ENCODE results near the gene CFAP70. TPM values are rescaled to one million over a fixed set of nuclear protein-coding genes. Genes with fewer than 3 reads are reported as not detected.
A peak's percentile ranks its signal among the peaks of the same experiment; 100 is the strongest.
"Not testable (repeated sequence)": the region's sequence is repeated elsewhere in the genome, so short reads cannot be mapped to it uniquely, and the experiment has no call there.

Gene CFAP70
- total RNA-seq, 1 donor from 2014 or later: 3.7 TPM

GRCh38 chr10:73339436-73339835, 19.2 kb downstream of the CFAP70 start:
- DNase-seq (ENCODE audit: low read depth): no peak

- DNase-seq (ENCODE audit: low read depth): peak; percentile 37
Measured at GRCh38 chr10:73338801-73339368, 19.8 kb downstream of the CFAP70 start.

- DNase-seq (ENCODE audit: low read depth): no peak
Measured at GRCh38 chr10:73333202-73333601, 25.5 kb downstream of the CFAP70 start.

GRCh38 chr10:73332379-73332778, 26.3 kb downstream of the CFAP70 start:
- DNase-seq (ENCODE audit: low read depth): no peak

- DNase-seq (ENCODE audit: low read depth): not testable (repeated sequence)
Measured at GRCh38 chr10:73328523-73328922, 30.1 kb downstream of the CFAP70 start.

GRCh38 chr10:73325290-73325689, 33.4 kb downstream of the CFAP70 start:
- not testable (repeated sequence) for DNase-seq (ENCODE audit: low read depth)

GRCh38 chr10:73323582-73323981, 35.1 kb downstream of the CFAP70 start:
- not testable (repeated sequence) for DNase-seq (ENCODE audit: low read depth)

- DNase-seq (ENCODE audit: low read depth): no peak
Measured at GRCh38 chr10:73310475-73310874, 48.2 kb downstream of the CFAP70 start.

GRCh38 chr10:73307203-73307800, 51.4 kb downstream of the CFAP70 start:
- no peak for DNase-seq (ENCODE audit: low read depth)

- peak; percentile 4 for DNase-seq (ENCODE audit: low read depth)
Measured at GRCh38 chr10:73306171-73306708, 52.4 kb downstream of the CFAP70 start.

GRCh38 chr10:73296946-73297345, 61.7 kb downstream of the CFAP70 start:
- DNase-seq (ENCODE audit: low read depth): no peak

GRCh38 chr10:73293461-73293860, 65.2 kb downstream of the CFAP70 start:
- no peak for DNase-seq (ENCODE audit: low read depth)

- no peak for DNase-seq (ENCODE audit: low read depth)
Measured at GRCh38 chr10:73289958-73290357, 68.7 kb downstream of the CFAP70 start.

GRCh38 chr10:73287441-73287840, 71.2 kb downstream of the CFAP70 start:
- DNase-seq (ENCODE audit: low read depth): no peak

- no peak for DNase-seq (ENCODE audit: low read depth)
Measured at GRCh38 chr10:73281097-73281496, 77.6 kb downstream of the CFAP70 start.

- DNase-seq (ENCODE audit: low read depth): no peak
Measured at GRCh38 chr10:73264423-73264822, 94.2 kb downstream of the CFAP70 start.

GRCh38 chr10:73263693-73264347, 94.8 kb downstream of the CFAP70 start:
- DNase-seq (ENCODE audit: low read depth): peak; percentile 57

GRCh38 chr10:73262880-73263555, 95.6 kb downstream of the CFAP70 start:
- DNase-seq (ENCODE audit: low read depth): no peak

- peak; percentile 90 for DNase-seq (ENCODE audit: low read depth)
Measured at GRCh38 chr10:73262105-73262730, 96.4 kb downstream of the CFAP70 start.

- DNase-seq (ENCODE audit: low read depth): no peak
Measured at GRCh38 chr10:73261362-73261995, 97.2 kb downstream of the CFAP70 start.

- DNase-seq (ENCODE audit: low read depth): not testable (repeated sequence)
Measured at GRCh38 chr10:73258612-73259011, 100.1 kb downstream of the CFAP70 start.

- DNase-seq (ENCODE audit: low read depth): no peak
Measured at GRCh38 chr10:73253225-73253555, 105.5 kb downstream of the CFAP70 start.

All from renal cortical epithelial cell (primary cell).